NT2/D1 (cell line): ENCODE data around the gene CCDC159.

Experiments used
- SUZ12 ChIP-seq: IDR thresholded peaks from 2 replicates; pipeline ENCODE4 v1.6.1; 2011; ENCODE audit not compliant: insufficient read length, insufficient read depth; ENCODE audit errors: extremely low read depth
- YY1 ChIP-seq: IDR thresholded peaks from 2 replicates; pipeline ENCODE4 v1.6.1; 2011; ENCODE audit not compliant: insufficient read length, insufficient read depth
- ZNF274 ChIP-seq: IDR thresholded peaks from 2 replicates; pipeline ENCODE4 v1.6.1; 2011; ENCODE audit warnings: mild to moderate bottlenecking, low read depth, low read length

- TF ChIP-seq YY1 (no peak), ZNF274 (no peak), SUZ12 (no peak)
These were observed 8.2 kb upstream of the CCDC159 start for GRCh38 chr19:11338121-11338520.
